Activated naive CD4-positive, alpha-beta T cell (primary cell): ENCODE data around the gene NR3C1.

Source experiments
- DNase-seq, 4 experiments: peaks; one replicate each; lab custom pipeline; 2025; lab: John Stamatoyannopoulos, UW

The NR3C1 gene

DNA sequence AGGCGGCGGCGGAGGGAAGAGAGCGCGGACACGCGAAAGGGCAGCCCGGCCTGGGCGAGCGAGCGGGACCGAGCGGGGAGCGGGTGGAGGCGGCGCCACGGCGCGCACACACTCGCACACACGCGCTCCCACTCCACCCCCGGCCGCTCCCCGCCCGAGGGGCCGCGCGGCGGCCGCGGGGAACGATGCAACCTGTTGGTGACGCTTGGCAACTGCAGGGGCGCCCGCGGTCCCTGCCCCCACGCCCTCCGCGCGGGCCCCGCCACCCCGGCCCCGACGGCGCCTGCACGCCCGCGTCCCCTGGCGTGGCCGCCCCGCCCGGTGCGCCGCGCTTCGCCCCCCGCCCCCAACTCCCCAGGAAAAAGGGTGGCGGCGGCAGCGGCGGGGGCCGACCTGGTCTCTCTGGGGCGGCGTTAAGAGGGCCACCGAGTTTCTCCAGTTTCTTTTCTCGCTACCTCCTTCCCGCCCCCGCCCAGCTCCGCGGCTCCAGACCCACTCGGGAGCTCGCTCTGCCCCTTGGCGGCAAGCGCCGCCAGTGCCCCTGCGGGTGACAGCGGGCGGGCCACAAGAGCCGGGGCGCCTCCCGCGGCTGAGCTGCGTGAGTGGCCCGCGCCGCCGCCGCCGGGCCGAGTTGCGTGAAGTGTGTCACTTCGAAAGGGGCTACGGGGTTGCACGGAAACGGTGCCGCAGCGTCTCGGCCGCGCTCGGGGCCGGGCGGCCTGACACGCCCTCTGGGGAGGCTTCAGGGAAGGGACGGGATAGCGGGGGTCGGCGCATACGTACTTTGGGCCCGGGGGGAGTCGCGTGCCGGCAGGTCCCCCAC lies at the start of gene NR3C1:
NR3C1 (minus strand) TSS at position 94 of the 823 bp plus-strand sequence. CDS start 2,847 bp downstream, outside the sequence.
- DNase-seq, result peak; percentile 71 to 88 (median 75)

GRCh38 chr5:143449772-143450171 lies 46.3 kb upstream of the NR3C1 start:
- DNase-seq, result no peak

- DNase-seq, result no peak
Observed at GRCh38 chr5:143448518-143448917, 45.0 kb upstream of the NR3C1 start.

- no peak for DNase-seq
Observed at GRCh38 chr5:143447983-143448382, 44.5 kb upstream of the NR3C1 start.

- DNase-seq, result no peak
Observed at GRCh38 chr5:143446535-143447226, 43.2 kb upstream of the NR3C1 start.

DNA sequence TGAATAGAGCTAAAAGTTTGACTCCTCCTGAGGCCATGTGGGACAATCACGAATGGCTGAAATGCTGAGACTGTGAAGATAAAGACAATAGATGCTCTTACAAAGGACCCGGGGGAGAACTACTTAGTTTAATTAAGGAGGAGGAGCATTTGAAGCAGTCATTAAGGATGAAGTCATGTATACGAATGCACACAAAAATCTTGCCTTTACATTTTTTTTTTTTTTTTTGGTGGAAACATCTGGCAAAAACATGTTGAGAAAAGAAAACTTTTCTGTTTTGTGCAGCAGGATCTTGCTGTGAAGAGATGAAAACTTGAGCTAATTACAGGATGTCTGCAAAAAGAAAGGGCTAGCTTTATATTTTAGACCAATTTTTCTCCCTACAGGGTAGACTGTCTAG lies 42.3 kb upstream of the NR3C1 start:
- DNase-seq, result no peak

- DNase-seq, result no peak
Observed at GRCh38 chr5:143443330-143443729, 39.8 kb upstream of the NR3C1 start.

- no peak for DNase-seq
Observed at GRCh38 chr5:143442385-143442784, 38.9 kb upstream of the NR3C1 start.

- DNase-seq, result no peak
Observed at GRCh38 chr5:143440448-143441115, 37.1 kb upstream of the NR3C1 start.

- no peak for DNase-seq
Observed at GRCh38 chr5:143437666-143438273, 34.3 kb upstream of the NR3C1 start.

- DNase-seq, result no peak
Observed at GRCh38 chr5:143436871-143437270, 33.4 kb upstream of the NR3C1 start.

GRCh38 chr5:143435210-143435657 lies 31.7 kb upstream of the NR3C1 start:
- DNase-seq, result peak in 1 of 4 experiments; percentile 5

DNA sequence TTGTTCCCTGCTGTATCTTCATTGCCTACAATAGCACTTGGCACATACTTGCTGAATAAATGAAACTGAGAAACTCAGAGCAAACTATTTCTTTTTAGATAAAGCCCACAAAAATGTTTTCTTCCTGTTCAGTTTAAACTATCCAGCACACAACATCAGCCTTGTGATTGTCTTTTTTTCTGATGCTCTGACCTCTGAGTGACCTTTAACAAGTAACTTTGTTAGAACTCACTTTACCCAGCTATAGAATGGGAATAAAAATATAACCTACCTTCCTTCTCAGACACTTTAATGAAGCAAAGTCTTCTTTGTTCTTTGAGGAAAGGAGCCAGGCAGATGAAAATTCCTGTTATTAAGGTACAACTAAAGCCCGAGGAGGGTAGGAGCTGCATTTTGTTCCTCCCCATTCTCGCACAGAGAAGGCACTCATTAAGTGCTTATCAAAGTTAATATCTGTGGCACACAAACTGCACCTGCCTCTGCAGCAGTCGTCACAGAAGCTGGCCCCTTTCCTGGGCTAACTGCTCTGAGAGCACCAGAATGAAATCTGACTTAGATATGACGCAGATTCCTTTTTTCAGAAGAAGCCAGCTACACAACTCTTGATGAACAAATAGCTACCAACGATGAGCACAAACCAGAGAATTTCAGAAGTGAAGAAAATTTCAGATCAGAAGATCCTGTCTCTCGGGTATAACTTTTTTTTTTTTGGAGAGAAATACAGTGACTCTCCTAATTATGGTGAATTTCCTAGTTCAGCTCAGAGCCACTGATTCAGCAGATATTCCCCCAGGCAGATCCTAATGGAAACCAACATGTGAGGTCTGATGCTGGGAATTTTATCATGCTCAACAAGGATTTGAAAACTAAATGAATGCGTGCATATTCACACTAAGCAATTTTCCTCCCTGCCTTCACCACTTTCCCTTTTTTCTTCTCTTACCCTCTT lies 31.0 kb upstream of the NR3C1 start:
- peak in 2 of 4 experiments; percentile 16 to 29 for DNase-seq

DNA sequence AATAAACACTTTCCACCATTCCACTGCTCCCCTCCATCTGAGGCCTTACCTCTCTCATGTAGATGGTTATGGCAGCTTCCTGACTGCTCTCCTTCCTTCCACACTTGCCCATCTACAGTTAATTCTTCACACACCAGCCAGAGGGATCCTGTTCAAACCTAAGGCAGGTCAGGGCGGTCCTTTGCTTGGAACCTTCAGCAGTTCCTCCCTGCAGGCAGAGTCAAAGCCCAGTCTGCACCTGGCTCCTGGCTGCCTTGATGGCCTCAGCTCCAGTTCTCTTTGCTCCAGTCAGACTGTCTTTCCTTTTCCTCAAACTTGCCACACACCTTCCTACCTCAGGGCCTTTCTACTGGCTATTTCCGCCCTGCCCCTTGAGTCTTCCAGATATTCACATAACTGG lies 30.2 kb upstream of the NR3C1 start:
- DNase-seq, result no peak

DNA sequence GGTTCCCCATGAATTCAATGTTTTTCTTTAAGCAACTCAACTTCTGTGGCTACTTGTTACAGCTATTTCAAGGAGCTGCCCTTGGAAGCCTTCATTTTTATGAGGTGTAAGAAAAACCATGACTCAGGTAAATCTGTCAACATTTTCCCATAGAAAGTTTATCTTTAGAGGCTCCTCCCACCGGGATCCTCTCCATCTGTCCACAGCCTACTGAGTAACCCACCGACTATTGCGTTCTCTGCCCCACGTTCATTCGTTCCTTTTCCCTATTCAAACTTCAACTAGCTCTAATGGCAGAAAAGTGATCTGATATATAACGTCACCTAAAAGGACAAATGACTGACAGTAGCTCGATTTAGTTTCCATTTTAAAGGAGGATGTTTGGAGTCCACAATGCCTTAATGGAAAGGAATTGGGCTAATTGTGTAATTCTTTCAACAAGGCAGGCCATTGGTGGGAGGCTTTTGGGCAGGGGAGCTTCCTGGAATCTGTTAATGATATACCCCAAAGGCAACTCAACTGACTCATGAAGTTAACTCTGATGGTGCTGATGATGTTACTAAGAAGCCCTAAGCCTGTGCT lies 29.3 kb upstream of the NR3C1 start:
- no peak for DNase-seq

DNA sequence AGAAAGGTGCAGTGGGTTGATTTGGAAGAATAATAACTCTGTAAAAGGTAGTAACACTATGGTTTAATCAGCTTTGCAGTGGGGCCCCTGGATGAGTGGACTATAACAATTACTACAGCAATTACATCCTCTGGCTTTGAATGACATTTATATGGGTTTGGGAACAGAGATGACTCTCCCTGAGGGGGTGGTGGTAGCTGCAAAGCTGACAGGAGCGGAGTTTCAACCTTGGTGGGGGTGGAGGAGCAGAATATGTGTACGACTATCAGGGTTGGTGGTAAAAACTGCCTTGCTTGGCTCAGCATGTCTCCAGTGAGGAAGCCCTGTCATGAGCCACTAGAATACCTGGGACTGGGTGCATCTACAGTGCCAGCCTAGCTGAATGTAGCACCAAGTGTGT lies 28.3 kb upstream of the NR3C1 start:
- DNase-seq, result no peak

- DNase-seq, result no peak
Observed at GRCh38 chr5:143428738-143429420, 25.4 kb upstream of the NR3C1 start.

DNA sequence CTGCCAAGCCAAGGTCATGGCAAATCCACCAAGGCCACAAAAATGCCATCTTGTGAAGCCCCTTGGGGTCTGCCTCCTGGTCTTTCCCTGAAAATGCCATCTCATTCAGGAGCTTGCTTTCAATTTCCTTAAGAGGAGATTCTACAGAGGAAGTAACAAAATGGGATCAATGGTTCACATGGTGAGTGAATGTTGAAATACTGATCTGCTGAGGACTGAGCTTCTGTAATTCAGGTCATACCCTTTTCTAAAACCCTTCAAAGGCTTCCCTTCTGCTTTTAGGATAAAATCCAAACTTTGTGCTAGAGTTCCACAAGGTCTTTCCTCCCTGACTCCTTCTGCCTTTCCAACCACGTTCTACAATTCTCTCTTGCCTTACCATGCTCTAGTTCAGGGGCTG lies 24.7 kb upstream of the NR3C1 start:
- no peak for DNase-seq

- no peak for DNase-seq
Observed at GRCh38 chr5:143427122-143427735, 23.7 kb upstream of the NR3C1 start.
